HG03103 (cell line): ENCODE results near the gene LRP1.

ENCODE experiments used
- ATAC-seq: cut with Tn5 transposase; IDR thresholded peaks from one replicate; pipeline ENCODE4 v1.9.1; 2021; ENCODE audit warnings: low read depth; ENCODE audit not compliant: unreplicated experiment

The LRP1 gene

GRCh38 chr12:57205186-57205585 lies 76.9 kb downstream of the LRP1 start:
- no peak for ATAC-seq

- no peak for ATAC-seq
Measured at GRCh38 chr12:57205931-57206330, 77.6 kb downstream of the LRP1 start.

- no peak for ATAC-seq
Measured at GRCh38 chr12:57207731-57208630, 79.7 kb downstream of the LRP1 start.

GRCh38 chr12:57208631-57209282 lies 80.5 kb downstream of the LRP1 start:
- no peak for ATAC-seq

- no peak for ATAC-seq
Measured at GRCh38 chr12:57209916-57210315, 81.6 kb downstream of the LRP1 start.

- ATAC-seq: no peak
Measured at GRCh38 chr12:57210461-57210860, 82.2 kb downstream of the LRP1 start.

- no peak for ATAC-seq
Measured at GRCh38 chr12:57210926-57211692, 82.8 kb downstream of the LRP1 start.

- ATAC-seq: no peak
Measured at GRCh38 chr12:57211791-57212700, 83.8 kb downstream of the LRP1 start.

GRCh38 chr12:57212701-57213057 lies 84.4 kb downstream of the LRP1 start:
- ATAC-seq: no peak

- no peak for ATAC-seq
Measured at GRCh38 chr12:57213058-57213715, 84.9 kb downstream of the LRP1 start.

GRCh38 chr12:57213763-57214397 lies 85.6 kb downstream of the LRP1 start:
- ATAC-seq: no peak

- no peak for ATAC-seq
Measured at GRCh38 chr12:57214398-57214781, 86.1 kb downstream of the LRP1 start.

- ATAC-seq: no peak
Measured at GRCh38 chr12:57215065-57215464, 86.8 kb downstream of the LRP1 start.

- no peak for ATAC-seq
Measured at GRCh38 chr12:57215668-57216013, 87.4 kb downstream of the LRP1 start.

GRCh38 chr12:57216014-57216911 lies 88.0 kb downstream of the LRP1 start, which contains the start of gene NXPH4:
Gene NXPH4, plus strand, starts transcription at chr12:57216794. Its CDS starts 176 bp downstream, at chr12:57216970.
- ATAC-seq: no peak

- no peak for ATAC-seq
Measured at GRCh38 chr12:57216921-57217879, 88.9 kb downstream of the LRP1 start.
